ENCODE results near the gene BCAM.

DNA sequence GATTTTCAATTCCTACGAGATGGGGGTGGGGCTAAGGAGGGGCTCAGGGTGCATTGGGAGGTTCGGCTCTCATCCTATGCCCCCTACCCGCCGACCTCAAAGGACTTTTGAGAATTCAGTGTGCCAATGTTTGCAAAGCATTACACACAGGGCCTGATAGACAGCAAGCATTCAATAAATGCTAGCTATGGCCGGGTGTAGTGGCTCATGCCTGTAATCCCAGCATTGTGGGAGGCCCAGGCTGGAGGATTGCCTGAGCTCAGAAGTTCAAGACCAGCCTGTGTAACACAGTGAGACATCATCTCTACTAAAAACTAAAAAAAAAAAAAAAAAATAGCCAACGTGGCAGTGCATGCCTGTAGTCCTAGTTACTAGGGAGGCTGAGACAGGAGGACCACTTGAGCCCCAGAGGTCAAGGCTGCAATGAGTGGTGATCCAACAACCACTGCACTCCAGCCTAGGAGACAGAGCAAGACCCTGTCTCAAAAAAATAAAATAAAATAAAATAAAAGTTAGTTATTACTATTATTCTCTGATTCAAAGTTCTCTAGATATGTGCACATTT, 33.1 kb upstream of the BCAM start:
- TF ChIP-seq CTCF (IDR thresholded peaks at IDR 0.05 in 2 of 3, conservative IDR thresholded peaks at IDR 0.05 in 1 of 3; ENCODE audit: control insufficient read depth in 2 of 3, extremely low read depth in 1 of 3, insufficient read depth in 1 of 3, low read depth in 3 of 3, low read length in 3 of 3) (no peak), NR2C1 (IDR thresholded peaks at IDR 0.05) (no peak), SIN3A (IDR thresholded peaks at IDR 0.05; ENCODE audit: low read depth, low read length) (no peak), REST (IDR thresholded peaks at IDR 0.05; ENCODE audit: low read depth, low read length) (no peak), NR2C2 (IDR thresholded peaks at IDR 0.05; ENCODE audit: borderline replicate concordance, control insufficient read depth, insufficient read length, low read depth) (no peak), PAX5 (IDR thresholded peaks at IDR 0.05; ENCODE audit: borderline replicate concordance, low read depth, low read length) (no peak), USF1 (IDR thresholded peaks at IDR 0.05; ENCODE audit: borderline replicate concordance, extremely low read length, insufficient read depth, low read depth, low read length) (no peak)
- TF ChIP-seq, protein P1, sequence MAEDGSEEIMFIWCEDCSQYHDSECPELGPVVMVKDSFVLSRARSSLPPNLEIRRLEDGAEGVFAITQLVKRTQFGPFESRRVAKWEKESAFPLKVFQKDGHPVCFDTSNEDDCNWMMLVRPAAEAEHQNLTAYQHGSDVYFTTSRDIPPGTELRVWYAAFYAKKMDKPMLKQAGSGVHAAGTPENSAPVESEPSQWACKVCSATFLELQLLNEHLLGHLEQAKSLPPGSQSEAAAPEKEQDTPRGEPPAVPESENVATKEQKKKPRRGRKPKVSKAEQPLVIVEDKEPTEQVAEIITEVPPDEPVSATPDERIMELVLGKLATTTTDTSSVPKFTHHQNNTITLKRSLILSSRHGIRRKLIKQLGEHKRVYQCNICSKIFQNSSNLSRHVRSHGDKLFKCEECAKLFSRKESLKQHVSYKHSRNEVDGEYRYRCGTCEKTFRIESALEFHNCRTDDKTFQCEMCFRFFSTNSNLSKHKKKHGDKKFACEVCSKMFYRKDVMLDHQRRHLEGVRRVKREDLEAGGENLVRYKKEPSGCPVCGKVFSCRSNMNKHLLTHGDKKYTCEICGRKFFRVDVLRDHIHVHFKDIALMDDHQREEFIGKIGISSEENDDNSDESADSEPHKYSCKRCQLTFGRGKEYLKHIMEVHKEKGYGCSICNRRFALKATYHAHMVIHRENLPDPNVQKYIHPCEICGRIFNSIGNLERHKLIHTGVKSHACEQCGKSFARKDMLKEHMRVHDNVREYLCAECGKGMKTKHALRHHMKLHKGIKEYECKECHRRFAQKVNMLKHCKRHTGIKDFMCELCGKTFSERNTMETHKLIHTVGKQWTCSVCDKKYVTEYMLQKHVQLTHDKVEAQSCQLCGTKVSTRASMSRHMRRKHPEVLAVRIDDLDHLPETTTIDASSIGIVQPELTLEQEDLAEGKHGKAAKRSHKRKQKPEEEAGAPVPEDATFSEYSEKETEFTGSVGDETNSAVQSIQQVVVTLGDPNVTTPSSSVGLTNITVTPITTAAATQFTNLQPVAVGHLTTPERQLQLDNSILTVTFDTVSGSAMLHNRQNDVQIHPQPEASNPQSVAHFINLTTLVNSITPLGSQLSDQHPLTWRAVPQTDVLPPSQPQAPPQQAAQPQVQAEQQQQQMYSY (CRISPR knock-in tag; IDR thresholded peaks at IDR 0.05) = no peak
